ENCODE measurements around the gene RUNX2.

GRCh38 chr6:45514454-45515230 lies 186.5 kb downstream of the RUNX2 start:
- TF ChIP-seq, protein P1, sequence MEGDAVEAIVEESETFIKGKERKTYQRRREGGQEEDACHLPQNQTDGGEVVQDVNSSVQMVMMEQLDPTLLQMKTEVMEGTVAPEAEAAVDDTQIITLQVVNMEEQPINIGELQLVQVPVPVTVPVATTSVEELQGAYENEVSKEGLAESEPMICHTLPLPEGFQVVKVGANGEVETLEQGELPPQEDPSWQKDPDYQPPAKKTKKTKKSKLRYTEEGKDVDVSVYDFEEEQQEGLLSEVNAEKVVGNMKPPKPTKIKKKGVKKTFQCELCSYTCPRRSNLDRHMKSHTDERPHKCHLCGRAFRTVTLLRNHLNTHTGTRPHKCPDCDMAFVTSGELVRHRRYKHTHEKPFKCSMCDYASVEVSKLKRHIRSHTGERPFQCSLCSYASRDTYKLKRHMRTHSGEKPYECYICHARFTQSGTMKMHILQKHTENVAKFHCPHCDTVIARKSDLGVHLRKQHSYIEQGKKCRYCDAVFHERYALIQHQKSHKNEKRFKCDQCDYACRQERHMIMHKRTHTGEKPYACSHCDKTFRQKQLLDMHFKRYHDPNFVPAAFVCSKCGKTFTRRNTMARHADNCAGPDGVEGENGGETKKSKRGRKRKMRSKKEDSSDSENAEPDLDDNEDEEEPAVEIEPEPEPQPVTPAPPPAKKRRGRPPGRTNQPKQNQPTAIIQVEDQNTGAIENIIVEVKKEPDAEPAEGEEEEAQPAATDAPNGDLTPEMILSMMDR (conservative IDR thresholded peaks at IDR 0.05; ENCODE audit: low read depth in 2 of 2), result no peak
- no peak for TF ChIP-seq ZNF114 (CRISPR knock-in tag; IDR thresholded peaks at IDR 0.05)
- TF ChIP-seq JUNB (IDR thresholded peaks at IDR 0.05; ENCODE audit: unreplicated experiment), result no peak
- no peak for TF ChIP-seq EZH2 (IDR thresholded peaks at IDR 0.05; ENCODE audit: low read depth, unreplicated experiment)
